ENCODE results near the gene ZNF785. TPM values are rescaled to one million over a fixed set of nuclear protein-coding genes. Genes with fewer than 3 reads are reported as not detected.
A peak's percentile ranks its signal among the peaks of the same experiment; 100 is the strongest.

Gene ZNF785
- total and polyA plus RNA-seq, 2 of the 13 experiments (the other 11 are each of a cell fraction or from before 2014, with no cell fraction given) = 0.01 TPM; not detected in 1

GRCh38 chr16:30609002-30609925 lies 23.8 kb upstream of the ZNF785 start (continued):
- no peak for TF ChIP-seq ZBTB33 (CRISPR knock-in tag; IDR thresholded peaks at IDR 0.05)
- no peak for TF ChIP-seq CREB1 (IDR thresholded peaks at IDR 0.05)
- TF ChIP-seq CREB1 (CRISPR knock-in tag; IDR thresholded peaks at IDR 0.05) = no peak
- no peak for TF ChIP-seq FIP1L1 (IDR thresholded peaks at IDR 0.05; ENCODE audit: borderline replicate concordance, insufficient read depth, low read depth, low read length)
- TF ChIP-seq ZNF251 (CRISPR knock-in tag; IDR thresholded peaks at IDR 0.05) = no peak
- no peak for TF ChIP-seq FOSL1 (CRISPR knock-in tag; IDR thresholded peaks at IDR 0.05; ENCODE audit: borderline replicate concordance)
- TF ChIP-seq BHLHE40 (IDR thresholded peaks at IDR 0.05; ENCODE audit: low read length) = no peak
- TF ChIP-seq E2F1 (CRISPR knock-in tag; IDR thresholded peaks at IDR 0.05) = no peak
- no peak for TF ChIP-seq KDM1A (CRISPR knock-in tag; IDR thresholded peaks at IDR 0.05)
- TF ChIP-seq THAP8 (CRISPR knock-in tag; IDR thresholded peaks at IDR 0.05; ENCODE audit: borderline replicate concordance) = 0 out of 2 replicates have a peak, but pooled peaks have one; percentile 16
- no peak for TF ChIP-seq MZF1 (CRISPR knock-in tag; IDR thresholded peaks at IDR 0.05; ENCODE audit: borderline replicate concordance)
- no peak for TF ChIP-seq IKZF5 (CRISPR knock-in tag; IDR thresholded peaks at IDR 0.05)
- TF ChIP-seq KLF16 (CRISPR knock-in tag; IDR thresholded peaks at IDR 0.05) = no peak
- no peak for TF ChIP-seq DDIT3 (CRISPR knock-in tag; IDR thresholded peaks at IDR 0.05)
- TF ChIP-seq ISX (CRISPR knock-in tag; conservative IDR thresholded peaks at IDR 0.05) = no peak; the same call in 1 of the 2 replicates
- no peak for TF ChIP-seq HNF1A (IDR thresholded peaks at IDR 0.05; ENCODE audit: low read depth)
- TF ChIP-seq HNF1A (CRISPR knock-in tag; IDR thresholded peaks at IDR 0.05; ENCODE audit: borderline replicate concordance) = no peak; the same call in 1 of the 2 replicates
- TF ChIP-seq CHD4 (IDR thresholded peaks at IDR 0.05; ENCODE audit: borderline replicate concordance, low read length) = 0 out of 2 replicates have a peak, but pooled peaks have one; percentile 10
- TF ChIP-seq ZNF501 (CRISPR knock-in tag; IDR thresholded peaks at IDR 0.05) = no peak
- TF ChIP-seq POLR2AphosphoS5 (IDR thresholded peaks at IDR 0.05; ENCODE audit: low read depth, low read length) = no peak
